Cardiac muscle cell (in vitro differentiated cells and primary cell): ENCODE measurements around the gene GARIN1A. TPM values are rescaled to one million over a fixed set of nuclear protein-coding genes. Genes with fewer than 3 reads are reported as not detected.

Source experiments
- DNase-seq, 2 donors: peaks; one replicate each; pipeline versions ENCODE4 v3.0.0 to v3.0.0-alpha.2; 2010 to 2017; ENCODE audit warnings: low read depth in 1 of 2, low spot score in 1 of 2
- H3K27ac ChIP-seq: fragments of 200-600 bp; sonication (generic); 2 replicates; pipeline ENCODE4 v1.5.1; 2016
- H3K27me3 ChIP-seq: fragments of 200-600 bp; sonication (generic); 2 replicates; pipeline ENCODE4 v1.6.0; 2016; ENCODE audit warnings: control low read depth
- H3K36me3 ChIP-seq: fragments of 200-600 bp; sonication (generic); 2 replicates; pipeline ENCODE4 v1.5.1; 2016; ENCODE audit warnings: control low read depth
- H3K4me1 ChIP-seq: fragments of 200-600 bp; sonication (generic); 2 replicates; pipeline ENCODE4 v1.8.1; 2017; ENCODE audit warnings: low read depth, mild to moderate bottlenecking, mixed run types
- H3K4me3 ChIP-seq: fragments of 200-600 bp; sonication (generic); 2 replicates; pipeline ENCODE4 v1.5.1; 2016; ENCODE audit warnings: mild to moderate bottlenecking
- H3K9me3 ChIP-seq: fragments of 200-600 bp; sonication (generic); 2 replicates; pipeline ENCODE4 v1.5.1; 2017; ENCODE audit warnings: low read depth, mild to moderate bottlenecking, control low read depth
- CTCF ChIP-seq: IDR thresholded peaks from 2 replicates; pipeline ENCODE4 v1.5.1; 2012; ENCODE audit warnings: low read depth, mild to moderate bottlenecking, low read length
- polyA plus RNA-seq: library from polyadenylated mRNA; unstranded; fragments of >200 nt; fragmentation: Nextera tagmentation; extraction: Ambion mirVana; gene quantifications from 2 replicates; pipeline ENCODE4 v1.2.1, GENCODE V29; 2016
- total RNA-seq: library from RNA; depleted of rRNA; stranded (reverse); fragments of >200 nt; gene quantifications from 2 replicates; pipeline ENCODE4 v1.2.3, GENCODE V29; 2016

Gene GARIN1A
- total and polyA plus RNA-seq, 2 experiments from 2014 or later: 0.45 to 0.83 TPM

- H3K4me3 ChIP-seq: no peak overlapping the region
- no peaks in the 10 kb centered on the region for H3K9me3 ChIP-seq
- no peak for DNase-seq
- H3K27me3 ChIP-seq: no peaks in the 10 kb centered on the region
- H3K4me1 ChIP-seq: no peaks in the 10 kb centered on the region
- no peak overlapping the region for H3K27ac ChIP-seq
- no peaks in the 10 kb centered on the region for H3K36me3 ChIP-seq
- no peak for TF ChIP-seq CTCF
Measured at GRCh38 chr7:128713794-128714193, 41.7 kb downstream of the GARIN1A start.

GRCh38 chr7:128714701-128715495 is 42.8 kb downstream of the GARIN1A start:
- TF ChIP-seq CTCF: no peak
- Histone ChIP-seq H3K4me3 (no peak overlapping the region), H3K4me1 (no peaks in the 10 kb centered on the region), H3K9me3 (no peaks in the 10 kb centered on the region), H3K36me3 (no peaks in the 10 kb centered on the region), H3K27ac (no peak overlapping the region), H3K27me3 (no peaks in the 10 kb centered on the region)
- peak in 1 of 2 donors; percentile 9 for DNase-seq

- Histone ChIP-seq H3K4me1 (no peaks in the 10 kb centered on the region), H3K9me3 (no peaks in the 10 kb centered on the region), H3K27ac (no peak overlapping the region), H3K27me3 (no peaks in the 10 kb centered on the region), H3K36me3 (no peaks in the 10 kb centered on the region), H3K4me3 (no peak overlapping the region)
- DNase-seq: no peak
- TF ChIP-seq CTCF: no peak
Measured at GRCh38 chr7:128718967-128719642, 47.0 kb downstream of the GARIN1A start.

- Histone ChIP-seq H3K36me3 (no peaks in the 10 kb centered on the region), H3K9me3 (no peaks in the 10 kb centered on the region), H3K4me1 (no peaks in the 10 kb centered on the region), H3K4me3 (no peak overlapping the region), H3K27ac (no peak overlapping the region), H3K27me3 (no peaks in the 10 kb centered on the region)
- no peak for TF ChIP-seq CTCF
- DNase-seq: no peak
Measured at GRCh38 chr7:128721376-128721775, 49.3 kb downstream of the GARIN1A start.

Other genes starting within 250 kb of the GARIN1A start
- gene HILPDA, start 216.4 kb upstream of the GARIN1A start, total RNA-seq: 16.2 and 27.5 TPM in 2 replicates
- gene HILPDA, start 216.4 kb upstream of the GARIN1A start, polyA plus RNA-seq: 48.7 and 56.0 TPM in 2 replicates
- gene METTL2B, start 195.5 kb upstream of the GARIN1A start, total RNA-seq: 27.9 and 32.2 TPM in 2 replicates
- 21.3 TPM in 2 replicates for gene METTL2B, start 195.5 kb upstream of the GARIN1A start, polyA plus RNA-seq
- 190 and 231 TPM in 2 replicates for gene CALU, start 67.1 kb downstream of the GARIN1A start, total RNA-seq
- gene CALU, start 67.1 kb downstream of the GARIN1A start, polyA plus RNA-seq: 305 and 306 TPM in 2 replicates
- not detected in 2 replicates for gene OPN1SW, start 103.5 kb downstream of the GARIN1A start, total RNA-seq
- 0.74 and 2.1 TPM in 2 replicates for gene OPN1SW, start 103.5 kb downstream of the GARIN1A start, polyA plus RNA-seq
- gene CCDC136, start 119.7 kb downstream of the GARIN1A start, total RNA-seq: 12.6 and 26.4 TPM in 2 replicates
- gene CCDC136, start 119.7 kb downstream of the GARIN1A start, polyA plus RNA-seq: 10.7 and 14.9 TPM in 2 replicates
- 500 and 516 TPM in 2 replicates for gene FLNC, start 158.1 kb downstream of the GARIN1A start, total RNA-seq
- gene FLNC, start 158.1 kb downstream of the GARIN1A start, polyA plus RNA-seq: 194 and 196 TPM in 2 replicates
- gene ATP6V1F, start 190.6 kb downstream of the GARIN1A start, total RNA-seq: 113 and 164 TPM in 2 replicates
- gene ATP6V1F, start 190.6 kb downstream of the GARIN1A start, polyA plus RNA-seq: 284 and 330 TPM in 2 replicates
- gene KCP, start 238.4 kb downstream of the GARIN1A start, total RNA-seq: 0.49 and 1.2 TPM in 2 replicates
- gene KCP, start 238.4 kb downstream of the GARIN1A start, polyA plus RNA-seq: 1.6 TPM in 2 replicates